GM21717 (cell line): ENCODE data around the gene PERCC1.
A peak's percentile ranks its signal among the peaks of the same experiment; 100 is the strongest.

Experiments used
- ATAC-seq: cut with Tn5 transposase; IDR thresholded peaks from one replicate; pipeline ENCODE4 v1.9.1; 2021; ENCODE audit warnings: mild to moderate bottlenecking, moderate library complexity; ENCODE audit not compliant: unreplicated experiment

The PERCC1 gene

GRCh38 chr16:1408171-1408837, 22.6 kb upstream of the PERCC1 start:
- ATAC-seq, result no peak

- ATAC-seq, result no peak
These were observed 18.0 kb upstream of the PERCC1 start for GRCh38 chr16:1412847-1413246.

GRCh38 chr16:1413684-1414531, 17.0 kb upstream of the PERCC1 start:
- ATAC-seq, result peak; percentile 29

GRCh38 chr16:1414532-1415260, 16.2 kb upstream of the PERCC1 start, which contains the start of gene UNKL:
TSS of gene UNKL (minus strand) at chr16:1414704. CDS start at chr16:1414691, 13 bp downstream.
- ATAC-seq, result peak; percentile 31

GRCh38 chr16:1416521-1416941, 14.3 kb upstream of the PERCC1 start:
- ATAC-seq, result no peak

- peak; percentile 18 for ATAC-seq
These were observed 10.8 kb upstream of the PERCC1 start for GRCh38 chr16:1420111-1420539.

- no peak for ATAC-seq
These were observed 8.8 kb upstream of the PERCC1 start for GRCh38 chr16:1422076-1422475.

GRCh38 chr16:1424028-1424427, 6.8 kb upstream of the PERCC1 start:
- no peak for ATAC-seq

GRCh38 chr16:1425616-1426370, 5.1 kb upstream of the PERCC1 start:
- ATAC-seq, result no peak

- ATAC-seq, result no peak
These were observed 4.0 kb upstream of the PERCC1 start for GRCh38 chr16:1426734-1427471.

- ATAC-seq, result no peak
These were observed 3.1 kb upstream of the PERCC1 start for GRCh38 chr16:1427473-1428461.

- ATAC-seq, result no peak
These were observed 2.4 kb upstream of the PERCC1 start for GRCh38 chr16:1428511-1428910.

- no peak for ATAC-seq
These were observed 1.9 kb upstream of the PERCC1 start for GRCh38 chr16:1429012-1429411.

GRCh38 chr16:1429631-1430030, 1.2 kb upstream of the PERCC1 start:
- ATAC-seq, result no peak

GRCh38 chr16:1430214-1430758, 592 bp upstream of the PERCC1 start:
- no peak for ATAC-seq

- ATAC-seq, result no peak
These were observed 806 bp downstream of the PERCC1 start for GRCh38 chr16:1431497-1432270.

GRCh38 chr16:1432388-1433262, 1.7 kb downstream of the PERCC1 start:
- no peak for ATAC-seq
